22Rv1 (cell line): ENCODE results near the gene ADGRA3.

Source experiments
- ZFX ChIP-seq: fragments of 450-650 bp; IDR thresholded peaks from 2 replicates; pipeline ENCODE4 v1.6.1; 2017; ENCODE audit warnings: antibody characterized with exemption, borderline replicate concordance
- TF ChIP-seq, protein P1 (sequence below): fragments of 450-650 bp; IDR thresholded peaks from 2 replicates; pipeline ENCODE4 v1.5.1; 2017; ENCODE audit warnings: mild to moderate bottlenecking

- TF ChIP-seq, protein P1, sequence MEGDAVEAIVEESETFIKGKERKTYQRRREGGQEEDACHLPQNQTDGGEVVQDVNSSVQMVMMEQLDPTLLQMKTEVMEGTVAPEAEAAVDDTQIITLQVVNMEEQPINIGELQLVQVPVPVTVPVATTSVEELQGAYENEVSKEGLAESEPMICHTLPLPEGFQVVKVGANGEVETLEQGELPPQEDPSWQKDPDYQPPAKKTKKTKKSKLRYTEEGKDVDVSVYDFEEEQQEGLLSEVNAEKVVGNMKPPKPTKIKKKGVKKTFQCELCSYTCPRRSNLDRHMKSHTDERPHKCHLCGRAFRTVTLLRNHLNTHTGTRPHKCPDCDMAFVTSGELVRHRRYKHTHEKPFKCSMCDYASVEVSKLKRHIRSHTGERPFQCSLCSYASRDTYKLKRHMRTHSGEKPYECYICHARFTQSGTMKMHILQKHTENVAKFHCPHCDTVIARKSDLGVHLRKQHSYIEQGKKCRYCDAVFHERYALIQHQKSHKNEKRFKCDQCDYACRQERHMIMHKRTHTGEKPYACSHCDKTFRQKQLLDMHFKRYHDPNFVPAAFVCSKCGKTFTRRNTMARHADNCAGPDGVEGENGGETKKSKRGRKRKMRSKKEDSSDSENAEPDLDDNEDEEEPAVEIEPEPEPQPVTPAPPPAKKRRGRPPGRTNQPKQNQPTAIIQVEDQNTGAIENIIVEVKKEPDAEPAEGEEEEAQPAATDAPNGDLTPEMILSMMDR: no peak
- TF ChIP-seq ZFX: no peak
Measured at GRCh38 chr4:22413471-22413870, 102.4 kb downstream of the ADGRA3 start.
